ENCODE data around the gene FAM174B.

Gene FAM174B

DNA sequence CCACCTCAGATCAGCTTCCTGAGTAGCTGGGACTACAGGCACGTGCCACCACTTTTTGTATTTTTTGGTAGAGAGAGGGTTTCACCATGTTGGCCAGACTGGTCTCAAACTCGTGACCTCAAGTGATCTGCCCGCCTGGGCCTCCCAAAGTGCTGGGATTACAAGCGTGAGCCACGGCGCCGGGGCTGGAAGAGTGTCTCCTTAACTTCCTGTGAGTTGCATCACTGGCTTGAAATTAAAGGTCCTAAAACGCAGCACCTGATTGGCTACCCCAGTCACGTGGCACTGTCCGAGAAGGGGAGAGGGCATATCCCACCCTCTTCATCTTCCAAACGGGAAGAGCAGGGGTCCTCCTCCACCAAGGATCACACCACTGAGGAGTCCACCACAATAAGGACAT is 5.5 kb upstream of the FAM174B start:
- TF ChIP-seq, protein P1, sequence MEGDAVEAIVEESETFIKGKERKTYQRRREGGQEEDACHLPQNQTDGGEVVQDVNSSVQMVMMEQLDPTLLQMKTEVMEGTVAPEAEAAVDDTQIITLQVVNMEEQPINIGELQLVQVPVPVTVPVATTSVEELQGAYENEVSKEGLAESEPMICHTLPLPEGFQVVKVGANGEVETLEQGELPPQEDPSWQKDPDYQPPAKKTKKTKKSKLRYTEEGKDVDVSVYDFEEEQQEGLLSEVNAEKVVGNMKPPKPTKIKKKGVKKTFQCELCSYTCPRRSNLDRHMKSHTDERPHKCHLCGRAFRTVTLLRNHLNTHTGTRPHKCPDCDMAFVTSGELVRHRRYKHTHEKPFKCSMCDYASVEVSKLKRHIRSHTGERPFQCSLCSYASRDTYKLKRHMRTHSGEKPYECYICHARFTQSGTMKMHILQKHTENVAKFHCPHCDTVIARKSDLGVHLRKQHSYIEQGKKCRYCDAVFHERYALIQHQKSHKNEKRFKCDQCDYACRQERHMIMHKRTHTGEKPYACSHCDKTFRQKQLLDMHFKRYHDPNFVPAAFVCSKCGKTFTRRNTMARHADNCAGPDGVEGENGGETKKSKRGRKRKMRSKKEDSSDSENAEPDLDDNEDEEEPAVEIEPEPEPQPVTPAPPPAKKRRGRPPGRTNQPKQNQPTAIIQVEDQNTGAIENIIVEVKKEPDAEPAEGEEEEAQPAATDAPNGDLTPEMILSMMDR (IDR thresholded peaks at IDR 0.05; ENCODE audit: low read length, missing control alignments): no peak

DNA sequence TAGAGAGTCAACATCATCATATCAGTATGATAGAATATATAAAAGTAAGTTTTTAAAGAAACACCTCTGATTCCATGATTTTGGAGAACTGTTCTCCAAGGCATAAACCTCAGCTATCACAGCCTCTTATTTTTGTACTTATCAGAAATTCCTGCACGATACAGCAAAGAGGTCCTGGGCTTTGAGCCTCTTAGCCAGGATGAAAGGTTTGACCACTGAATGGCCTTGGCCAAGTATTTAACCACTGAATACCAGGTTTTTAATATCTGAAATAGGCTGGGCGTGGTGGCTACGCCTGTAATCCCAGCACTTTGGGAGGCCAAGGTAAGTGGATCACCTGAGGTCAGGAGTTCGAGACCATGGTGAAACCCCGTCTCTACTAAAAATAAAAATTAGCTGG is 1.9 kb upstream of the FAM174B start:
- DNase-seq (ENCODE audit: low read depth): no peak

More for the DNA sequence above, 5.5 kb upstream of the FAM174B start:
- no peak overlapping the region for H3K4me3 ChIP-seq (replicated peaks; ENCODE audit: low read depth, low read length)
- no peak for DNase-seq (ENCODE audit: low read depth)

DNA sequence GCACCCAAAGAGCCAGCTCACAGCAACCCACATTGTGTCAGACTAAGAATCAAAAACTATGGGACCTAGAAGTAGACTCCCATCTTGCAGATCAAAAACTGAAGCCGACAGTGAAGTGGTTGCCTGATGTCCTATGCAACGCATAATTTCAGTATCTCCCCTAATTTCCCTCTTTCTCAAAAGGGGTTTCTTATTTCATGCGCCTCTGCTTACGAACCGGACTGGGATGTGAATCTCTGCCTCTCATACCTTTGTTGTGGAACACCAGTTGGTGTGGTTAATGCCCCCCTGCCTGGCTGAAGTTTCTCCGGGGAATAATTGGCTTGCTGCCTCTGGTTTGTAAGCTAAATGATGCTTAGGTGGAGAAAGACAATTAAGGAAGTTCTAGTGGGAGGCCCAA is 514 bp upstream of the FAM174B start:
- H3K4me3 ChIP-seq (replicated peaks; ENCODE audit: low read depth, low read length): no peak overlapping the region
- TF ChIP-seq, protein P1 (IDR thresholded peaks at IDR 0.05; ENCODE audit: low read length, missing control alignments): no peak
- no peak for DNase-seq (ENCODE audit: low read depth)

More for the DNA sequence above, 1.9 kb upstream of the FAM174B start:
- H3K4me3 ChIP-seq (replicated peaks; ENCODE audit: low read depth, low read length): no peak overlapping the region
- TF ChIP-seq, protein P1 (IDR thresholded peaks at IDR 0.05; ENCODE audit: low read length, missing control alignments): no peak

DNA sequence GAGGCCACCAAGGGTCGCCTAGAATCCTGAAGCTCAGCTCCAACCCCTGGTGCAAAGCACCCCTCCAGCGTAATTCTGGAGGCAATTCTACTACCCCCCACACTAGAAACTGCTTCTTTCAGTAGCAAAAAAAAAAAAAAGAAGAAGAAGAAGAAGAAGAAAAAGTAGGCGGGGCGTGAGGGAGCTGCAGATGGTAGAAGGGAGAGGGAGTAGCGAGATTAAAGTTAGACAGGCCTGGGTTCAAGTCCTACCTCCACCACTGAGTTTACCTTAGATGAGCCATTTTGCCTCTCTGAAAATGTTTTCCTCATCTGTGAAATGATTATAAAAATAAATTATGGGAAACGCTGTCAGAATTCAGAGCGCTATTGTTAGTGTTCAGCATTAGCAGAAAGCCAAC is 913 bp downstream of the FAM174B start:
- TF ChIP-seq, protein P1 (IDR thresholded peaks at IDR 0.05; ENCODE audit: low read length, missing control alignments): no peak
- no peak overlapping the region for H3K4me3 ChIP-seq (replicated peaks; ENCODE audit: low read depth, low read length)
- DNase-seq (ENCODE audit: low read depth): no peak

DNA sequence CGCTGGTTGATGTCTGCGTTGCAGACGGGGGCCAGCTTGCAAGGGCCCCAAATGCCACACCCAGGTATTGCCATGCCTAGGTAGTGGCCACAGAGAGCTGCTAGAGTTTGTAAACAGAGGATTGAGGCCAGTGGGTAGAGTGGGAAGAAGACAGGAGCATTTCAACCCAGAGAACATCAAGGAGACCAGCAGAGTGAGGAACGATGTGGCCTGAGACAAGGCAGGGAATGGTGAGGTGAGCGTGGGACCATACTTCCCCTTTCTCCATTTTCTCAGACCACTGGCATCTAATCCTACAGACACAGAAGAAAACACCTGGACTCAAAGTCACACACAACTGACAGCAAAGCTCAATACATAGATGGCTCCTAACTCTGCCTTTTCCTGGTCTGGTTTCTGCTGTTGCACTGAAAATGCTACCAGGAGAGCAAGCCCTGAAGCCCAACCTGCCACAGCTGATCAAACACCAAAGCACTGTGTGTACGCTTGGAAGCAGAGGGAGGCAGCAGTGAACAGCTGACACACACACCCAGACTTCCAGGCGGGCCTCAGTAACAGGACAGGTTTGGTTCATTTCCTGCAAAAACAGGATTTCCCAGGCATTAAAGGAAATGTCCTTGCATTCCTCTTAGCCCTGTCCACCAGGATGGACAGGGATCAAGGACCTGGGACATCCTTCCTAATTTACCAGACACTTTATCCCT is 1.6 kb downstream of the FAM174B start:
- TF ChIP-seq, protein P1 (IDR thresholded peaks at IDR 0.05; ENCODE audit: low read length, missing control alignments): no peak
- no peak for DNase-seq (ENCODE audit: low read depth)
- H3K4me3 ChIP-seq (replicated peaks; ENCODE audit: low read depth, low read length): no peak overlapping the region

DNA sequence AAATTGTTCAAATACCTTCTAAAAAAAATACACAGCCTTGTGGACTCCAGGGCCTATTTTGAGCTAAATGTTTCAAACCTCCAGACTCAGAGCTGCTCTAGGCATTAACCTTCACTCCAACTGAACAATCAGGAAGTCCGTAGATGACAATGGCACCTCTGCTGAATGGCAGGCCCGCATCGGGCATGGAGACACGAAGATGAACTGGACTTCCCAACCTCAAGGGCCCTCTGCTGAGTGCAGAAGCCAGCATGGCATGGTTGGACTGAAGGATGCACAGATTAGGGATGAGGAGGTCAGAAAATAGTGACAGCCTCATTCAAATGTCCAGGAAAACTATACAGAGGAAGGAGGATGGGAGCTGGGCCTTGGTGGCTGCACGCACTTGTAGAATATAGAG is 2.2 kb downstream of the FAM174B start:
- no peak for DNase-seq (ENCODE audit: low read depth)
- H3K4me3 ChIP-seq (replicated peaks; ENCODE audit: low read depth, low read length): no peak overlapping the region
- TF ChIP-seq, protein P1 (IDR thresholded peaks at IDR 0.05; ENCODE audit: low read length, missing control alignments): no peak

DNA sequence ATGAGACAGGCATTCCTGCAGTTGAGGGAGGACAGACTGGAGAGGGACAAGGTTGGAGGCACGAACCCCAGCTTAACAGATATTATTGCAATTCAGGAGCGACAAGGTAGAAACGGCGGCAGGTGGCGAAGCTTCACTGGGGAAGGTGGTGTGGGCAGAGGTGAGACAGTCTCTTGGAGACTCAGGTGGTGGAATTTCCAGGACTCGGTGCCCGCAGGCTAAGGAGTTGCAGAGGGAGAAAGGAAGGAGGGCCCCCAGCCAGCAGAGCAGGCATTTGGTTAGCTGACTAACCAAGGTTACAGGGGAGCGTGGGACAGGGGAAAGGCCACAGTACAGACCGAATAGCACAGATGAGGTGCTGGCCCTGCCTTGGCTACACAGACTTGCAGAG is 3.0 kb downstream of the FAM174B start:
- TF ChIP-seq, protein P1 (IDR thresholded peaks at IDR 0.05; ENCODE audit: low read length, missing control alignments): no peak
- H3K4me3 ChIP-seq (replicated peaks; ENCODE audit: low read depth, low read length): no peak overlapping the region
- DNase-seq (ENCODE audit: low read depth): no peak

All from fibroblast of pulmonary artery (primary cell).